ENCODE results near the gene RSL24D1.
"Not testable (repeated sequence)": the region's sequence is repeated elsewhere in the genome, so short reads cannot be mapped to it uniquely, and the experiment has no call there.

Gene RSL24D1

DNA sequence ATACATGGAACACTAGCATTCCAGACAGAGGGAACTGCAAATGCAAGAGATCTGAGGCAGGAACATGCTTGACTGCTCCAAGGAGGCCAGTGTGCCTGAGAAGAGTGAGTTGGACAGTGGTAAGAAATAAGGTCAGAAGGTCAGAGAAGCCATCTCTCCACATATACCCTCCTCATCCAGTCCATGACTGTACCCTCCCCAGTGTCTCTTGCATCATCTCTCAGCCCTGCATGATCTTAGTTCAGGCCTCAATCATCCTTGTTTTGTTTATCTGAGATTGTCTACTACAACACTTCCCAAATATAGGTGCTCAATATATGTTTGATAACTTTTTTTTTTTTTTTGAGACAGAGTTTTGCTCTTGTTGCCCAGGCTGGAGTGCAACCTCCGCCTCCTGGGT is 5.5 kb upstream of the RSL24D1 start:
- no peak for DNase-seq

- no peak for DNase-seq
Observed at GRCh38 chr15:55198706-55199105, 2.0 kb upstream of the RSL24D1 start.

DNA sequence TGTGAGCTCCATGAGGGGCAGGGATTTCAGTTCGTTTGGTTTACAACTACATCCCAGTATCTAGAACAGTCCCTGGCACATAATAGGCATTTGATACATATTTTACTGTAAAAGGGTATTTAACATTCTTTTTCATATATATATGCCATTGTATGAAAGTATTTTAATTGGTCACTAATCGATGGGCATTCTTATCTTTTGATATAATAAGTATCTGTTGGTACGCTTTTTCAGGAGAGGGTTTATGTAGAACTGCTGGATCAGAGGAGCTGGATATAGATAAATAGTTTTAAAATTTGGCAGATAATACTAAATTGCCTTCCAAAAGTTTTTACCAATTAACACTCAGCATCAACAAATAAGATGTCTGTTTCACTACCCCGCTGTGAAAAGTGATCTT is 978 bp upstream of the RSL24D1 start:
- no peak for DNase-seq

DNA sequence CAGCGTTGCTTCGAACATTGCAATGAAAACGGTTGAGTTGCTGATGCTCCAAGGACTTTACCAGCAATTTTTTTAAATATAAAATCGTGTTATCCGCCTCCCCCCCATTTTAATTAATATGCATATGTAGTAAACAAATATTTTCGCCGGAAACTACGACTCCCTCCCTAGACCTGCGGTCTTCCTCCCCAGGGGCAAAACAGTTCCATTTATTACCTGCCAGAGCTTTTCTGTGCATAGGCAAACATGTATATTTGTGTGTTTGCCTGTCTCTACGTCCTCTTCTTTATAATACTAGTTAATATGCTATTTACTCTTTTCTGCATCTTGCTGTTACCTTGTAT is 593 bp upstream of the RSL24D1 start:
- DNase-seq = no peak

DNA sequence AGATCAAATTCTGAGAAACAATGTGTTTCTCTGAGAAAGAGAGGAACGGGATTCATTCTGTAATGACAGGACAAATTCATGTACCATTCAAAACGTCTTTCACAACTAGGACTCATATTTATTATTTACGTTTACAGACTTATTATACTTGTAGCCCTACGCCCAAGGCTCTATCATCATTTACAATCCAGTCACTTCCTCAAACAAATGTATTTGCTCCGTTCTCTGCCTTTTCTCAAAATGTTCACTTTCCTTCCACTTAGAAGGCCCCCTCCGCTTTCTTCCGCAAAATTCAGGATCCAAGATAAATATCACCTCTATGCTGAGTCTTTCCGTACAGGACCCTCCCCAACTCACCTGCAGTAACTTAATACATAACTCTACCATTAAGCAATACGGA is 745 bp downstream of the RSL24D1 start:
- DNase-seq = no peak

DNA sequence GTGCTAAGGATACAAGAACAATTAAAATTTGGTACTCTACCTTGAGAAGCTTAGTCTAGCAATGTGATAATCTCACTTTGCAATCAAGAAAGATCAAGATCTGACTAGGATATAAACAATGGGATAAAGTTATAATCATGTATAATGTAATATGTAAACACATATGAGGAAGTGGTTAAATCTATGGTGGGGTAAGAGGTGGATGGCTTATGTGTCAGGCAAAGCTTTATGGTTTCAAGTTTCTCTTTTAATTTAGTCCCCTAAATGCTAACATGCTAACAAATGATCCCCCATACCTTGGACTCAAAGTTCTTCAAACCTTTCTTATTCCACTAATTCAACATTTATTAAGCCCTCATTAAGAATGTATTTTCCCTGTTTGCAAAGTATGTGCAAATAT is 2.5 kb downstream of the RSL24D1 start:
- no peak for DNase-seq

GRCh38 chr15:55186331-55186730 is 10.4 kb downstream of the RSL24D1 start:
- DNase-seq = no peak

DNA sequence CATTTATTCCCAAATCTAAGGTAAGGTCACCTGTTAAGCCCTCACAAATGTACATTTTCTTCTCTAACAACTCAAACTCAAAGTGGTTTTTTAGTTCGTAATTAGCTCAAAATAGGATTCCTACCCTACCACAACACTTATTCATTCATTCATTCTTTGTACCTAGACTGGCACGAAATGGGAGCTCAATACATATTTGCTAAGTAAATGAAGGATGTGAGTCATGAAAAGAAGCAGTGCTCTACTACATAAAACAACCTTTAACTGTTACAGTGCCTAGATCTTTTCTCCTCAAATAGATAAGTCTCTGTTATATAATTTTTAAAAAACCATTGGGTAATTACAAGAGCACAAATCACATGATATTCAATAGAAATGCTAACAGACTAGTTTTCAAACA is 13.1 kb downstream of the RSL24D1 start:
- DNase-seq = no peak

GRCh38 chr15:55179141-55179540 is 17.6 kb downstream of the RSL24D1 start:
- DNase-seq = no peak

DNA sequence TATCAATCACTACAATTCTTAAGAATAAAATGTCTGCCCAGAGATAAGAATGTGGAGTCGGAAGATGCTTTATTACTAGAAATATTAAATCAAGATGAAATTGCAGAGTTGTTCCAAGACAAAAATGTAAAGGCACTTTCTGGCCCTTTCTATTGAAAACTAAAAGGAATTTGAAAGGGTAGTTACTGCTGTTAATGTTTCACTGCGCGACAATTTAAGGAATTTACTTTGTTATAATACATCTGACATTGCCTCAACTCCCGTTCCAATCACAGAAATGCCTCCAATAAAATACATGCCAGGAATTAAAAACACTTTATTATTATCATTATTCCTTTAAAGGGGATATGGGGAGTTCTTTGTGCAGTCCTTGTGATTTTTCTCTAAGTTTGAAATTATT is 26.4 kb downstream of the RSL24D1 start:
- DNase-seq = no peak

DNA sequence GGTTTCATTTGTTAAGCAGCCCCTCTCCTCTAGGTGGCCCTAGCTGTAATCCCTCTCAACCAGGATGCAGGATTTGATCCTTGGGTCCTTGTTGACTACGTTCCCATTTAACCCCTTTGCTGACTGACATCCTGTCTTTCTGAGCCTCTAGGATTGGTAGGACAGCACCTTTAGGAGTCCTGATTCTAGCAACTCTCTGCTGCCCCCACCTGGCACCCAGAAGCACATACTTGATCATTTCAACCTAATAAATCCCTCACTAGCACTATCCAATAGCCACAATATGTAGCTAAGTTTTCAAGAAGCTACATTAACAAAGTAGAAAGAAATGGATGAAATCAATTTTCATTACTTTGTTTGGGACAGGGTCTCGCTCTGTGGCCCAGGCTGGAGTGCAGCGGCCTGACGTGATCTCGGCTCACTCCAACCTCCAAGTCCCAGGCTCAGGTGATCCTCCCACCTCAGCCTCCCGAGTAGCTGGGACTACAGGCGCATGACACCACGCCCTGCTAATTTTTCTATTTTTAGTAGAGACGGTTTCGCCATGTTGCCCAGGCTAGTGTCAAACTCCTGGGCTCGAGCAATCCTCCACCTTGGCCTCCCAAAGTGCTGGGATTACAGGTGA is 28.3 kb downstream of the RSL24D1 start:
- peak; percentile 46 for DNase-seq

- no peak for DNase-seq
Observed at GRCh38 chr15:55164284-55164683, 32.5 kb downstream of the RSL24D1 start.

- DNase-seq = no peak
Observed at GRCh38 chr15:55151631-55152030, 45.1 kb downstream of the RSL24D1 start.

DNA sequence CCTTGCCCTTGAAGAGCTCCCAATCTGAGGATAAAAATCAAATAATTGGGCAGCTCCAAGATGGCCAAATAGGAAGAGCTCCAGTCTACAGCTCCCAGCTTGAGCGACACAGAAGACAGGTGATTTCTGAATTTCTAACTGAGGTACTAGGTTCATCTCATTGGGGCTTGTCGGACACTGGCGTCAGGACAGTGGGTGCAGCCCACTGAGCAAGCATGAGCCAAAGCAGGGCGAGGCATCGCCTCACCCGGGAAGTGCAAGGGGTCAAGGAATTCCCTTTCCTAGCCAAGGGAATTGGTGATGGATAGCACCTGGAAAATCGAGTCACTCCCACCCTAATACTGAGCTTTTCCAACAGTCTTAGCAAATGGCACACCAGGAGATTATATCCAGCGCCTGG is 53.6 kb downstream of the RSL24D1 start:
- not testable (repeated sequence) for DNase-seq

DNA sequence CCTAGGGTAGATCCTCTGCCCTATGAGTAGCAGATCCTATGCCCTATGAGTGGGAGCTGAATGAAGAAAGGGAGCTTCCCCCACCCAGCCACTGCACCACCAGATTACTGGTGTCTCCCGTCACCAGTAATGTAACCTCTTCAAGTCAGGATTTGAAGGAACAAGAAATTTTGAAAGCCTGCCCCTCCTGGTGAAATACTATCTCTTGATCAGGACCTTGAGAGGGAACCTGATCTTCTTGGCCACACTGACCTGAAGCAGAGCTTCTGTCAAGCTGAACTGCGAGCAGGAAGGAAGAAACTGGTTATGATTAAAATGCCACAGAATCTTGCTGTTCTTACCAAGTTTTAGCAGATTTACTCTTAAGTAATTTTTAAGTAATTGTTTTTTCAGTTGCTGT is 62.8 kb downstream of the RSL24D1 start:
- no peak for DNase-seq

GRCh38 chr15:55132672-55133071 is 64.1 kb downstream of the RSL24D1 start:
- DNase-seq = no peak

All from activated CD4-positive, alpha-beta T cell treated with anti-CD3 and anti-CD28 coated beads, Interleukin-2, amount 50 U/mL, for 1 hour (primary cell).